ENCODE results near the gene APLP2.

The APLP2 gene

GRCh38 chr11:130066338-130066737, 3.4 kb upstream of the APLP2 start:
- no peak for FAIRE-seq
- no peak for DNase-seq (ENCODE audit: insufficient read length, low spot score)
- no peak for TF ChIP-seq CTCF (IDR thresholded peaks at IDR 0.05; ENCODE audit: insufficient read depth, missing control alignments)

- FAIRE-seq (no peak), DNase-seq (ENCODE audit: insufficient read length, low spot score) (no peak)
- no peak for TF ChIP-seq CTCF (IDR thresholded peaks at IDR 0.05; ENCODE audit: insufficient read depth, missing control alignments)
These were observed 1.1 kb upstream of the APLP2 start for GRCh38 chr11:130068546-130068985.

- no peak for DNase-seq (ENCODE audit: insufficient read length, low spot score)
These were observed 572 bp upstream of the APLP2 start for GRCh38 chr11:130068986-130069658.

GRCh38 chr11:130070109-130070845, 583 bp downstream of the APLP2 start:
- no peak for TF ChIP-seq CTCF (IDR thresholded peaks at IDR 0.05; ENCODE audit: insufficient read depth, missing control alignments)
- DNase-seq (ENCODE audit: insufficient read length, low spot score) (no peak), FAIRE-seq (no peak)

More at GRCh38 chr11:130068986-130069658, 572 bp upstream of the APLP2 start:
- no peak for FAIRE-seq
- no peak for TF ChIP-seq CTCF (IDR thresholded peaks at IDR 0.05; ENCODE audit: insufficient read depth, missing control alignments)

GRCh38 chr11:130070846-130071200, 1.1 kb downstream of the APLP2 start:
- DNase-seq (ENCODE audit: insufficient read length, low spot score) (no peak), FAIRE-seq (no peak)
- TF ChIP-seq CTCF (IDR thresholded peaks at IDR 0.05; ENCODE audit: insufficient read depth, missing control alignments) = no peak

- no peak for TF ChIP-seq CTCF (IDR thresholded peaks at IDR 0.05; ENCODE audit: insufficient read depth, missing control alignments)
- FAIRE-seq (no peak), DNase-seq (ENCODE audit: insufficient read length, low spot score) (no peak)
These were observed 1.6 kb downstream of the APLP2 start for GRCh38 chr11:130071211-130071712.

GRCh38 chr11:130074736-130075135, 5.0 kb downstream of the APLP2 start:
- no peak for DNase-seq (ENCODE audit: insufficient read length, low spot score)
- TF ChIP-seq CTCF (IDR thresholded peaks at IDR 0.05; ENCODE audit: insufficient read depth, missing control alignments) = no peak
- no peak for FAIRE-seq

Data from D721Med (cell line).